GM12891 (cell line): ENCODE results near the gene FGF21.

Experiments
- PAX5 ChIP-seq: IDR thresholded peaks from 2 replicates; pipeline ENCODE4 v1.6.1; 2011; ENCODE audit warnings: low read length, moderate library complexity, mild to moderate bottlenecking; ENCODE audit not compliant: insufficient read depth, severe bottlenecking
- POLR2A ChIP-seq: IDR thresholded peaks from 2 replicates; pipeline ENCODE4 v1.6.1; 2011; ENCODE audit warnings: low read depth, low read length, control low read depth
- POLR2AphosphoS5 ChIP-seq: IDR thresholded peaks from 2 replicates; pipeline ENCODE4 v1.6.1; 2011; ENCODE audit warnings: low read depth, low read length, control low read depth
- SPI1 ChIP-seq: IDR thresholded peaks from 2 replicates; pipeline ENCODE4 v1.6.1; 2011; ENCODE audit warnings: low read depth, low read length, control low read depth
- TAF1 ChIP-seq: IDR thresholded peaks from 2 replicates; pipeline ENCODE4 v1.6.1; 2011; ENCODE audit warnings: low read depth, low read length, control low read depth

DNA sequence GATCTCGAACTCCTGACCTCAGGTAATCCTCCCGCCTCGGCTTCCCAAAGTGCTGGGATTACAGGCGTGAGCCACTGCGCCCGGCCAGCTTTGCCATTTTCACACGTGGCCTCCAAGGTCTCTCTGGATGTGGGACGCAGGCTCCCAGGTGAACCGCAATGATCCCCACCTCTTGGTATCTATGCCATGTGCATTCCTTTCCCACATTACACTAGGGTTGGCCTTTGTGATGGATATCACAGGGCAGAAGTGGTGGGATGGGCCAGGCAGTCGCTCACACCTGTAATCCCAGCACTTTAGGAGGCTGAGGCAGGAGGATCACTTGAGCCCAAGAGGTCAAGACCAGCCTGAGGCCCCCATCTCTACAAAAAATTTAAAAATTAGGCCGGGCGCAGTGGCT, 22.4 kb downstream of the FGF21 start:
- TF ChIP-seq SPI1 (no peak), TAF1 (no peak), POLR2A (no peak), POLR2AphosphoS5 (no peak), PAX5 (no peak)
